Suppressor macrophage treated with lipopolysaccharide for 4 hours (primary cell): ENCODE data around the gene POTEF.
"Not testable (repeated sequence)": the region's sequence is repeated elsewhere in the genome, so short reads cannot be mapped to it uniquely, and the experiment has no call there.

Source experiments
- DNase-seq: peaks from one replicate; pipeline ENCODE4 v3.0.0-alpha.2; 2020

Gene POTEF

DNA sequence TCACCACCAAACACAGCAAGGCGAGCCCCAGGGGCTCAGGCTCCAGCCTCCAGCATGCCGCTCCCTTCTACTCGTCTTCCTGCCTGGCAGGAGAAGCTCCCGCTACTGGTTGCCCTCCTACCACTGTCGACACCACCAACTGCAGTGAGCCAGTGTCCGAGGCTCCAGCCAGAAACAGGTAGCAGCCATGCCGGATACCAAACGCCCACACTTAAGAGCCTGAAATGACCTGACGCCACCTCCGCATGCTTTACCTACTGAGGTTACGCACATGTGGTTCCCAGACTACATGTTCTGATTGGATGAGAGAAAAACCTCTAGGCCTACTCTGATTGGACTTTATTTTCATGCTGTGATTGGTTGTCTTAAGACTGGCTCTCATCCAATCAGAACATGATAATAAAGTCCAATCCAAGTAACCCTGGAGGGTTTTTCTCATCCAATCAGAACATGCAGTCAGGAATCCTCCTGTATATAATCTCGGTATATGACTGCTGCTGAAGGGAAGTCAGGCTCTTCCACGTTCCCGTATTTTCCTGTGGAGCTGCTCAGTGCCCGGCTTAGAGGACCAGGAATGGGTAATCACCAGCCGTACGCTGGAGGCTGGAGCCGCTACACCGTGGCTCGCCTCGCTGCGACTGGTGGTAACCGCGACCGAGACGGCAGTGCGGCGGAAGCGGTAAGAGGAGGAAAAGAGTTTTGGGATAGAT lies at the start of gene POTEF:
Gene POTEF, minus strand, starts transcription at position 103 of the 710 bp plus-strand sequence. CDS start 8,707 bp downstream, outside the sequence.
- DNase-seq: not testable (repeated sequence)

GRCh38 chr2:130174866-130175265 lies 45.8 kb upstream of the POTEF start:
- not testable (repeated sequence) for DNase-seq

- no peak for DNase-seq
Observed at GRCh38 chr2:130169896-130170295, 40.9 kb upstream of the POTEF start.

GRCh38 chr2:130169163-130169562 lies 40.1 kb upstream of the POTEF start:
- not testable (repeated sequence) for DNase-seq

DNA sequence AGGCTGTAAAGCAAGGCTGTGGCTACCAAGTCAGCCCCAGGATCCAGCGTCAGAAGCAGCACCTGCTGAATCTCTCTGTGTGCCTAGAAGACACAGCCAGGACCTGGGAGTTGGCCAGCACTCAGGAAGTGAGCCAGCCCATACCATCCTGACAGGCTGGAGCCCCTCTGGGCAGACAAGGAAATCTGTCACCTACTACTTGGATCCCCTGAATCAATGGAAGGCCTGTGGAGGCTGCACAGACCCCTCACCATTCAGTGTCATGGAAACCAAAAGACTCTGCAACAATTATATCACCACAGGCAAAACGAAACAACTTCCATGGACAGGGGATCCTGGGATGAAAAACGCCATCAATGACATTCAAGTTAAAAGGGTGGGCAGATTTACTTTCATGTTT lies 37.6 kb upstream of the POTEF start:
- DNase-seq: not testable (repeated sequence)

DNA sequence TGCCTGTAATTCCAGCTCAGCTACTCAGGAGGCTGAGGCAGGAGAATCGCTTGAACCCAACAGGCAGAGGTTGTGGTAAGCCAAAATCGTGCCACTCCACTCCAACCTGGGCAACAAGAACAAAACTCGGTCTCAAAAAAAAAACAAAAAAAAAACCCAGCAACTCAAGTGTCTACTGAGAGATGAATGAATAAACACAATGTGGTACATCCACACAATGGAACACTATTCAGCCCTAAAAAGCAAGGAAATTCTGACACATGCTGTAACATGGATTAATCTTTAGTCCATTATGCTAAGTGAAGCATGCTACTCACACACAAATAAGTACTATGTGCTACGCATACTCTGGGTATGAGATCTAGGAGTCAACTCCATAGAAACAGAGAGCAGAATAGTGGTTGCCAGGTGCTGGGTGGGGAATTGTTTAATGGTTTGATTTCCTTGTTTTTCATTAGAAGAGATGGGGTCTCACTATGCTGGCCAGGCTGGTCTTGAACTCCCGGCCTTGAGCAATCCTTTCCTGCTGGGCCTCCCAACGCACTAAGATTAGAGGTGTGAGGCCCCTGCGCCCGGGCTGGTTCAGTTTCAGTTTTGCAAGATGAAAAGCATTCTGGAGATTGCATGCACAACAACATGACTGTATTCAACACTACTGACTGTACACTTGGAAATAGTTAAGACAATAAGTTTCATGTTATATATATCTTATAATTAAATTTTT lies 36.4 kb upstream of the POTEF start:
- DNase-seq: no peak

GRCh38 chr2:130162968-130163367 lies 33.9 kb upstream of the POTEF start:
- no peak for DNase-seq

GRCh38 chr2:130162486-130162885 lies 33.5 kb upstream of the POTEF start:
- not testable (repeated sequence) for DNase-seq

- DNase-seq: not testable (repeated sequence)
Observed at GRCh38 chr2:130160838-130161705, 32.0 kb upstream of the POTEF start.

- no peak for DNase-seq
Observed at GRCh38 chr2:130160131-130160530, 31.1 kb upstream of the POTEF start.

DNA sequence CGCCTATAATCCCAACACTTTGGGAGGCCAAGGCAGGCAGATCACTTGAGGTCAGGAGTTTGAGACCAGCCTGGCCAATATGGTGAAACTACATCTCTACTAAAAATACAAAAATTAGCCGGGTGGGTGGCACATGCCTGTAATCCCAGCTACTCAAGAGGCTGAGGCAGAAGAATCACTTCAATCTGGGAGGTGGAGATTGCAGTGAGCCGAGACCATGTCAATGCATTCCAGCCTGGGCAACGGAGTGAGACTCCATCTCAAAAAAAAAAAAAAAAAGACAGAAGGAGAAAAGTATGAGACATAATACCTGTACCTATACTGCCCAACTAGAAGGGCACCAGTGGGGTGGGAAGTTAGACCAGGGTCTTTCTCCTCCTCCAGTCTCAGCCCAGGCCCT lies 30.4 kb upstream of the POTEF start:
- not testable (repeated sequence) for DNase-seq

DNA sequence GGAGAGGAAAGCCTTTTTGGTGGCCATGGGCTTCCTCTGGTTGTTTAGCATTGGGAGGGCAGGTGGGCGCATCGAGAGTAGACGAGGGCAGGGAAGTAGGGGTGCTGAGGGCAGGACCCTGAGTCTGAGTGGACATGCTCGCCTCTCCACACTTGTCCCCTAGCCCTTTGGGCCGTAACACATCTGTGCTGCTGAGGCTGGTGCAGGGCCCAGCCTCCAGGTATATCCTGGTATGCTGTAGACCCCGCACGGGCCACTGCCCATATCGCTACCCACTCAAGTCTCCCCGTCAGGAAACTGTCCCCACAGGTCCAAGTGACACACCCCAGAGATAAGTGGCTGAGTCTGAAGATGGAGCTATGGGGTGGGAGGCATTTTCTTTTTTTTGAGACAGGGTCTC lies 29.6 kb upstream of the POTEF start:
- no peak for DNase-seq

GRCh38 chr2:130157825-130158514 lies 28.9 kb upstream of the POTEF start:
- peak; percentile 64 for DNase-seq

DNA sequence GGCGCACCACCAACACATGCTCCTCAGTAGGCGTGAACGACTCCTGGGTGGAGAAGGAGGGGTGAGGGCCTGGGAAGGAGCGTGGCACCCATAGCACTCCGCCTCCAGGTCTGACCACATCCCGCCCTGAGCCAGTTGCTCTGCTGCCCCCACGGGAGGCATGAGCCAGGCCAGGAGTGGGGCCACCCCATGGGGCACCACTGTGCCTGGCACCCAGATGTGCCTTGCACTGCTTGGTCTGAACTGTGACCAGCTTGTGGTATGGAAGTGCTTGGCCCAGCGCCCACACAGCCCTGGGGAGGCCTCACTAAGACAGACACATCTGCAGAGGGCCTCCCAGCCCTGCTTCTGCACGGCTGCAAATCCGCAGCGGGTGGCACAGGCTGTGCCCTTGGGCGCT lies 28.3 kb upstream of the POTEF start:
- DNase-seq: not testable (repeated sequence)

DNA sequence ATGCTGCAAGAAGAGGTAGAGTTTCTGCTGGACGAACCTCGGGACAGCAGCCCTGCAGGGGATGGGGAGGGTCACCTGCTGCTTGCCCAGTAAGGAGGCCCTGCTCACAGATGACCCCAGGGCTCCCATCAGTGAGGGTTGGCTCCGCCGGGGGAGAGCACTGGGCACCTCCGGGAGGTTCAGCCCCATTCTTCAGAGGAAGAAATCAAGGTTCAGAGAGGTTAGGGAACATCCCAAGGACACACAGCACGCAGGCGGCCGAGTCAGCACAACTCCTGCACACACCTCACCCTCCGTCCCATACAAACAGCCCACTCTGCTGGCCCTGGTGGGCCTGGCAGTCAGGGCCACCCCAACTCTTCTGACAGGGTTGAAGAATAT lies 27.6 kb upstream of the POTEF start:
- DNase-seq: no peak

DNA sequence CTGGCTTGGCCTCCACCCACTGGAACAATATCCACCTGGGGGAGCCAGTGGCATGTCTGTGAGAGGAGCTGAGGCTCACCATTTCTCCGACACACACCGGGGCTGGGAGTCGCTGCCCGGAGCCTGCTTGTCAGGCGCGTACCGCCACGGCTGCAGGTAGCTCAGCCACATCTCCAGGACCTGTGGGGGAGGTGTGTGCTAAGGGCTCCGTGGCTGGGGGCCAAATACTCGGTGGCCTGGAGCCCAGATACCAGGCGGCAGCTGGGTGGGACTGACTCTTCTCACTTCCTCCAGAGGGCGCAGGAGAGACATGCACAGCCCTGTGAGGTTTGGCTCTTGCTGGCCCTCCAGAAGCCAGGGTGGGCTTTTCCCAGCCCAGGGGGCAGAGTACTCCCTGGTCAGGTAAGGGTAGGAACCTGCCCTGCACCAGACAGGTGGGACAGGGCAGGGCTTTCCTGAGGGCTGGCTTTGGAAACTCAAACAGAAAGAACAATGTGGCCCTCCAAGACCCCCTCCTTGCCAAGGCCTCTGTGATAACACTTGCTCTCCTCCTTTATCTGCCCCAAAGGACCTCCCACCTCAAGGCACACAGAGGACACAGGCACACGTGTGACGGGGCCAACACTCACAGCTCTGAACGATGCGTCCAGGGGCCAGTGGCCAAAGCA lies 27.1 kb upstream of the POTEF start:
- peak; percentile 6 for DNase-seq

GRCh38 chr2:130154773-130155765 lies 26.0 kb upstream of the POTEF start:
- DNase-seq: no peak

DNA sequence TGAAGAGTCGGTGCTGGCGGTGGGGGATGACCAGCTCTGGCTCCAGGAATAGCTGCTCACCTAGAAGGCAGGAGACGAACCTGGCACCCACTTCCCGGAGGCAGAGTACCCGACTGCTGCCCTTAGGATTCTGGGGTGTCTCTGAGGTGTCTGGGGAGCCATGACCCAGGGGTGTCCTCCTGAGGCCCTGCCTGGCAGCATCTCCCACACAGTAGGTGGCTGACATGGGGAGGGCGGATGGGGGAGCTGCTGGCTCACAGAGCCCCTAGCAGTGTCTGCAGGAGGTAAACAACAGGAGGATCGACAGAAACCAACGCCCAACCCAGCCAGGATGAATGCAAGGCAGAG lies 25.4 kb upstream of the POTEF start:
- not testable (repeated sequence) for DNase-seq

DNA sequence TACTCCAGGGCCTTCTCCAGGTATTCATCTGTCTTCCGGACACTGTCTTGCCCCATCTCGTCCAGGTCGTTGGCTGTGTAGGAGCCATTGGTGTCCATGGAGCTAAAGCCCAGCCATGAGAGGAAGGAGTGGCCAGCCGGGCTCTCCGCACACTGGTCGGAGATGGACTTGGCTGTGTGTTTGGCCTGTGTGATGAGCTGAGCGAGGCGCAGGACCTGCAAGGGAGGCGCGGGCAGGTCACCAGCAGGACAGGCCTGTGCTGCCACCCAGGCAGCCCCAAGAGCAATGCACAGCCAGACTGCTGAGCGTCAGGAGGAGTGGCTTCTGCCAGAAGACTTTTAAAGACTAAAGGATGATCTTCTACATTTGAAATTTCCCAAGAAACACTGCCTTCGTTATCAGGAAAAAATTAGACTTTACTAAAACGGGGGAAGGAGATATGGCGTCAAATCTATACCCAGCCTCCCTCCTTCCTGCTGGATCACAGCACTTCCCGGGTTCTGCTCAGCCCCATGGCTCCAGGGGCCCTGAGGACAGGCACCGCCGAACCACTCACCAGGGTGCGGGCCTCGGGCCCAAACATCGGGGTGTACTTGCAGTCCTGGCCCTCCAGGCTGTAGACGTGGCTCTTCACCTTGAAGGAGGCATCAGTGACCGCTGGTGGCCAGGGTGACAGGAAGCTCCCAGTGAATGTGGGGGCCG lies 24.9 kb upstream of the POTEF start:
- not testable (repeated sequence) for DNase-seq
